Chondrocyte (in vitro differentiated cells): ENCODE measurements around the gene SERTAD4. TPM values are rescaled to one million over a fixed set of nuclear protein-coding genes. Genes with fewer than 3 reads are reported as not detected.

Experiments used
- DNase-seq: peaks from one replicate; pipeline ENCODE4 v3.0.0; 2021; ENCODE audit warnings: mixed read lengths, low spot score
- H3K27ac Mint-ChIP-seq: one replicate; pipeline ENCODE4 v1.8.0; 2021; ENCODE audit warnings: mild to moderate bottlenecking, moderate library complexity, mixed read lengths; ENCODE audit not compliant: unreplicated experiment
- H3K27me3 Mint-ChIP-seq: 2 replicates; pipeline ENCODE4 v1.8.0; 2021; ENCODE audit warnings: low read depth, mixed read lengths
- H3K36me3 Mint-ChIP-seq: 2 replicates; pipeline ENCODE4 v1.8.0; 2021; ENCODE audit warnings: low read depth, mixed read lengths
- H3K4me1 Mint-ChIP-seq: 2 replicates; pipeline ENCODE4 v1.8.0; 2021; ENCODE audit warnings: low read depth, mild to moderate bottlenecking, mixed read lengths
- H3K4me3 Mint-ChIP-seq: one replicate; pipeline ENCODE4 v1.8.0; 2021; ENCODE audit warnings: mild to moderate bottlenecking, moderate library complexity, mixed read lengths; ENCODE audit not compliant: unreplicated experiment
- H3K9me3 Mint-ChIP-seq: 2 replicates; pipeline ENCODE4 v1.8.0; 2021; ENCODE audit warnings: low read depth, mixed read lengths
- CTCF ChIP-seq: fragments of 200-600 bp; sonication (generic); IDR thresholded peaks from 2 replicates; pipeline ENCODE4 v1.5.0; 2021; ENCODE audit warnings: antibody characterized with exemption, mild to moderate bottlenecking, moderate library complexity
- total RNA-seq: library from RNA; stranded (reverse); gene quantifications from 3 replicates; pipeline ENCODE4 v1.2.1, GENCODE V29; 2021

Gene SERTAD4
- total RNA-seq, 1 donor from 2014 or later: 39.1 TPM

GRCh38 chr1:210237981-210238380 is 5.4 kb downstream of the SERTAD4 start:
- H3K27me3 Mint-ChIP-seq: no peaks in the 10 kb centered on the region
- H3K4me3 Mint-ChIP-seq: peak overlapping the region; percentile 72
- no peak for DNase-seq
- H3K36me3 Mint-ChIP-seq: peaks cover 11% of the 10 kb centered on the region
- H3K9me3 Mint-ChIP-seq: no peaks in the 10 kb centered on the region
- peaks cover 82% of the 10 kb centered on the region for H3K4me1 Mint-ChIP-seq
- TF ChIP-seq CTCF: no peak
- peak overlapping the region; percentile 96 for H3K27ac Mint-ChIP-seq

- Mint-ChIP-seq H3K4me1 (peaks cover 87% of the 10 kb centered on the region), H3K36me3 (peaks cover 11% of the 10 kb centered on the region), H3K27ac (peak overlapping the region; percentile 86), H3K27me3 (no peaks in the 10 kb centered on the region), H3K4me3 (peak overlapping the region; percentile 61), H3K9me3 (no peaks in the 10 kb centered on the region)
- TF ChIP-seq CTCF: peak; percentile 81
- DNase-seq: no peak
Measured at GRCh38 chr1:210239349-210240111, 6.9 kb downstream of the SERTAD4 start.

DNA sequence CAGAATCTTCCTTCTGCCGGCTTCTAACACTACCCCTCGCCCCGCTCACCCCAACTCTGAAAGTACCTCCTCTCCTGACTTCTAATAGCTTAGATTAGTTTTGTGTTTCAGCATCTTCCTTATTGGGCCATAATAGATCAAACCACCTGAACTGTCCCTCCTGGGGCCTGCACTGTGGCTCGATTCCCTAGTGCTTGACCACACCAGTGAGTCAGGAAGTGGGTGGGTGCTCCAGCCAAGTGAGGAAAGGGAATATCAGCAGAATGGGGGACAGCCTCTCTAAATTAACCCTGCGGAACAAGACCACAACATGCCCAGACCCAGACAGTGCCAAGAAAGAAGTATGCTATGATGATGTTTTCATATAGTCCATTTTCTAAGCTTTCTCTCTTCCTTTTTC is 8.5 kb downstream of the SERTAD4 start:
- Mint-ChIP-seq H3K4me1 (peaks cover 88% of the 10 kb centered on the region), H3K27me3 (no peaks in the 10 kb centered on the region), H3K36me3 (peaks cover 11% of the 10 kb centered on the region), H3K9me3 (no peaks in the 10 kb centered on the region), H3K27ac (peak overlapping the region; percentile 50), H3K4me3 (peak overlapping the region; percentile 28)
- TF ChIP-seq CTCF: no peak
- no peak for DNase-seq

GRCh38 chr1:210244746-210245367 is 12.3 kb downstream of the SERTAD4 start:
- Mint-ChIP-seq H3K27ac (no peak overlapping the region), H3K4me3 (no peak overlapping the region), H3K27me3 (no peaks in the 10 kb centered on the region), H3K9me3 (no peaks in the 10 kb centered on the region), H3K4me1 (peaks cover 62% of the 10 kb centered on the region), H3K36me3 (peaks cover 13% of the 10 kb centered on the region)
- no peak for TF ChIP-seq CTCF
- DNase-seq: no peak

DNA sequence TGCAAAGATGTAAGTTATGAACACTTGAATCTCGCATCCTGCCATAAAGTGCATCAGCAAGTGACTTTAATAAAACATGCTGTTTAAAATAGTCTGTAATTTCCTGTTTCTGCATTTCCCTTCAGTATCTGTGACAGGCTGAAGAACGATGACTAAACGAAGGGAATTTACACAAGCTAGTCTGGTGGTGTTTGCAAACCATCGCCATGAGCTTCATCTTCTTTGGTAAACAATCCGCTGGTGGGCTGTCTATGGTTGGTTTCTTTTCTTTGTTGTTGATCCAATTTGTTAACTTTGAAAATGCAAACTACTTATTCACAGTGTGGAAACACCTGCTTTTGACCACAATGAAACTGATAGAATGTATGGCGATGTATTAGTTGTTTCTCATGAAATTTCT is 13.9 kb downstream of the SERTAD4 start:
- no peak for DNase-seq
- Mint-ChIP-seq H3K27ac (no peak overlapping the region), H3K36me3 (peaks cover 8% of the 10 kb centered on the region), H3K4me1 (peaks cover 57% of the 10 kb centered on the region), H3K27me3 (no peaks in the 10 kb centered on the region), H3K4me3 (no peak overlapping the region), H3K9me3 (no peaks in the 10 kb centered on the region)
- no peak for TF ChIP-seq CTCF
